HG02610 (cell line): Measurements from ENCODE around the gene SLC38A3.

Source experiments
- ATAC-seq: cut with Tn5 transposase; IDR thresholded peaks from one replicate; pipeline ENCODE4 v1.9.1; 2021; ENCODE audit warnings: mild to moderate bottlenecking, moderate library complexity; ENCODE audit not compliant: unreplicated experiment

Gene SLC38A3

DNA sequence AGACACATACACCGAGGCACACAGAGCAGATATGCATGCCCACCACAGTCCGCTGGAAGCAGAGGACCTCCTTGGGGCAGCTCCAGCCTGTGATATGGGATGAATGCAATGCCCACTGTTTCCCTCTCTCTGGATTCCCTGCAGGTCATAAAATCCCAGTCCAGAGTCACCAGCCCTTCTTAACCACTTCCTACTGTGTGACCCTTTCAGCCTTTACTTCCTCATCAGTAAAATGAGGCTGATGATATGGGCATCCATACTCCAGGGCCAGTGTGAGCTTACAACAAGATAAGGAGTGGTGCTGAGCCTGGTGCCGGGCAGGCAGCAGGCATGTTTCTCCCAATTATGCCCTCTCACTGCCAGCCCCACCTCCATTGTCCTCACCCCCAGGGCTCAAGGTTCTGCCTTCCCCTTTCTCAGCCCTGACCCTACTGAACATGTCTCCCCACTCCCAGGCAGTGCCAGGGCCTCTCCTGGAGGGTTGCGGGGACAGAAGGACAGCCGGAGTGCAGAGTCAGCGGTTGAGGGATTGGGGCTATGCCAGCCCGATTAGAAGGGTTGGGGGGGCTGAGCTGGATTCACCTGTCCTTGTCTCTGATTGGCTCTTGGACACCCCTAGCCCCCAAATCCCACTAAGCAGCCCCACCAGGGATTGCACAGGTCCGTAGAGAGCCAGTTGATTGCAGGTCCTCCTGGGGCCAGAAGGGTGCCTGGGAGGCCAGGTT is 14.0 kb upstream of the SLC38A3 start, which contains the start of gene GNAT1:
GNAT1 (plus strand) TSS at position 675 of the 725 bp plus-strand sequence. CDS start 116 bp downstream, outside the sequence.
- ATAC-seq: no peak

DNA sequence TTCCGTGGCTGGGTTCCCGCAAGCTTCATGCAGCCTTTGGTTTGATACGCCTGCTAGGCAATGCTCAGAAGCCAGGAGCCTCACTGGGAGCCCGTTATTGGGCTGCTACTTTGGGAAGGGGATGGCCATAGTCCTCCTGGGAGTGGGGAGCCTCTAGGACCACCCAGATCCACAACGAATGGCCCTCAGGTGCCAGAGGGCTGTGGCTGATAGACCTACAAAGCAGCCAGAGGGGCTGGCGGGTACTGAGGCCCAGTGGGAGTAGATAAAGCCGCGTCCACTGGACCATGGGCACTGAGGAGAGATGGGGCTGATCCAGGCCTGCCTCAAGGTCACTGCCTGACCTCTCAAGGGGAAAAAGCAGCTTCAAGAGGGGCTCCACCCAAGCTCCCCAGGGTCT is 12.9 kb upstream of the SLC38A3 start:
- ATAC-seq: no peak

DNA sequence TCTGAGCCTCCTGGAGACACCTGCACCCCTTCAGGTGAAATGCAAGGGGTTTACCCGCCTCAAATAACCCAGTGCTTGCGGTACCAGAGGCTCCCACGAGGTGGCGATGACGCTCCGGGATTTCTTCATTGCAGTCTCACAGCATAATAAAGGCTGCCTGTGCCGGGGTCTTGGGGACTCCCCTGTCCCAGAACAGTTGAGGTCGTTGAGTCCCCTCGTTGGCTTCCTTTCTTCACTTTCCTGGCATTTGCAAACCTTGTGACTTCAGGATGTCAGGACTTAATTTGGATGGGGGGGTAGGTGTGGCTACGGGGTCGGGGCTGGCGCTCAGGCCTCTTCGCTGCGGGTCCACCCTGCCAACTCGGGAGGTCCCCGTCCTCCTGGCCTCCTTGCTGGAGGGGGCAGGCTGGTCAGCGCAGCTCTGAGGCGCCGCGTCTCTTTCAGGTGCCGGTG is 12.4 kb upstream of the SLC38A3 start:
- no peak for ATAC-seq

DNA sequence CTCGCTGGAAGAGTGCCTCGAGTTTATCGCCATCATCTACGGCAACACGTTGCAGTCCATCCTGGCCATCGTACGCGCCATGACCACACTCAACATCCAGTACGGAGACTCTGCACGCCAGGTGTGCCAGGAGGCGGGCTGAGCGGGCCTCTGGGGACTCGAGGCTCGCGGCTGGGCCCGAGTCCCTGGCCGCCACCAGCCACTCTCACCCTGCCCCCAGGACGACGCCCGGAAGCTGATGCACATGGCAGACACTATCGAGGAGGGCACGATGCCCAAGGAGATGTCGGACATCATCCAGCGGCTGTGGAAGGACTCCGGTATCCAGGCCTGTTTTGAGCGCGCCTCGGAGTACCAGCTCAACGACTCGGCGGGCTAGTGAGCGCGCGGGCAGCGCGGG is 11.8 kb upstream of the SLC38A3 start:
- ATAC-seq: no peak

DNA sequence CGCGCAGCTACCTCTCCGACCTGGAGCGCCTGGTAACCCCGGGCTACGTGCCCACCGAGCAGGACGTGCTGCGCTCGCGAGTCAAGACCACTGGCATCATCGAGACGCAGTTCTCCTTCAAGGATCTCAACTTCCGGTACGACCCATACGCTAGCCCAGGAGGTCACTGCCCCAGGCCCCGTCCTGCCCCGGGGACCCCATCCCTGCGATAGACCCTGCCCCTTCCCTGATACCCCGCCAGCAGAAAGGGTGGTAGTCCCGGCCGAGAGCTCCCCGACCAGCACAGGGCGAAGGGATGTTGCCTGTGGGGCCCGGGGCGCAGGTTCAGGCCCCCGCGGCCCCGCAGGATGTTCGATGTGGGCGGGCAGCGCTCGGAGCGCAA is 11.3 kb upstream of the SLC38A3 start:
- no peak for ATAC-seq

DNA sequence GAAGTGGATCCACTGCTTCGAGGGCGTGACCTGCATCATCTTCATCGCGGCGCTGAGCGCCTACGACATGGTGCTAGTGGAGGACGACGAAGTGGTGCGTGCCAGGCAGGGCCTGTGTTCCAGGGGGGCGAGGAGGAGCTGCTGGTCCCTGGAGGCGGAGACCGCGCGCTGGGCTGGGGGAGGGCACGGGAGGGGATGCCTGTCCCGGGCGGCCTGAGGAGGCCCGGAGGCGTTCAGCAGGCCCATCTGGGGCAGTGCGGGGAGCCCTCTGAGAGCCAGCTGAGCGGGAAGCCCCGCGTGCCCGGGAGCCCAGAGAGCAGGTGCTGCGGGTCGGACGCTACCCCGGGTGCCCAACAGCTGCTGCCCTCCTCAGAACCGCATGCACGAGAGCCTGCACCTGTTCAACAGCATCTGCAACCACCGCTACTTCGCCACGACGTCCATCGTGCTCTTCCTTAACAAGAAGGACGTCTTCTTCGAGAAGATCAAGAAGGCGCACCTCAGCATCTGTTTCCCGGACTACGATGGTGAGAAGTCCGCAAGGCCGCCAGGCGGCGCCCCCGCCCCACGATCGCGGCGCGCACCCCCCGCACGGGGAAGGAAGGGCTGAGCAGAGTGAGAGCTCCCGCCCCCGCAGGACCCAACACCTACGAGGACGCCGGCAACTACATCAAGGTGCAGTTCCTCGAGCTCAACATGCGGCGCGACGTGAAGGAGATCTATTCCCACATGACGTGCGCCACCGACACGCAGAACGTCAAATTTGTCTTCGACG is 10.8 kb upstream of the SLC38A3 start:
- ATAC-seq: no peak

DNA sequence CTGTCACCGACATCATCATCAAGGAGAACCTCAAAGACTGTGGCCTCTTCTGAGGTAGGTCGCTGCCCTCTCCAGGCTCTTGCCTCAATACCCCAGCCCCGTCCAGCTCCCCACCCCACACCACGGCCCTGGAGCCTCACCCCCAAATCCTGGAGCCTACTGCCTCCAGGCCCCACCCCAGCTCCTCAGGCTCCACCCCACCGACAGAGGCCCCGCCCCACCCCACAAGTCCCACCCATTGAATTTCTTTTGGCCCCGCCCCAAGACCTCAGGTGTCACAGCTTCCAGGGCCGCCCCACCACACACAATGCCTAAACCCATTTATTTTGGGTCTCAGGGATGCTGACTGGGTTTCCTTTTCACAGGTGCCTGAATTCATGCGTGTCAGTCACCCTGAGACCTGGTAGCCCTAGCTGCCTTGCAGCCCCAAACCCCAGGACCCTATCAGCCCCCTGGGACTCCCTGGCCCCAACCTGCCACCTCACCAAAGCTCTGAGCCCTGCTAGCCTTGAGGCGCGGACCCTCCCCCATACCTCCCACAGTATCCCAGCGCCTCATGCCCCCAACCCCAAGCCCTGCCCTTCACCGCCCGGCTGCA is 10.1 kb upstream of the SLC38A3 start:
- ATAC-seq: no peak

DNA sequence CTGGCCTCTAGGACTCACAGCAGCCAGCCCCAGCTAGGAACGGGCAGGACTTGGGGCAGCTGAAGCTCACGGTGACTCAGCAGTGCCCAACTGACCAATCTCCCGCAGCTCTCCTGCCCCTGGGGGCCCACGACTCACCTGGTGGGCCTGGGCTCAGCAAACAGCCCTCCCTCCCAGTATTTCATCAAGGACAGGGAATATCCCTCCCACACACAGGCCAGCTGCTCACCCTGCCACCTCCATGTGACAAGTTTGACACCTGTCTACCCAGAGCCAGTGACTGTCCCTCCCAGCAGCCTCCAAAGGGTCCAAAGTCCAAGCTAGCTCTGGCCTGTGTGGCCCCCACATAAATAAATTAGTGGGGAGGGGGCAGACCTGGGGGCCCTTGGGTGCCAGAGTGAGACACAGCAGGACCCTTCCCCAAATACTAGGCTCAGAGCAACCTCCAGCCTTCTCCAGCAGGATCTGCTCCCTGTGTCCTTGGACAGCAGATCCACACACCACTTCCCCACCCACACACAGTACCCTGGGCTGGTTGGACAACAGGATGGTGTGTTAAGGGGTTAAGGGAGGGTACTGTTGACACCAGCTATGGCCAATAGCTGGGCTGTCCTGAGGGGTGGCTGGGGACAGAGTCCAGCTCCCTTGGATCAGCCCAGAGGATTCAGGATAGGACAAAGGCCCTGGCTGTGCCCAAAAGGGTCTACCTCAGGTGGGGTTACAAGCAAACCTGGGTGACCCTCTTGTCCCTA is 9.4 kb upstream of the SLC38A3 start:
- ATAC-seq: no peak

DNA sequence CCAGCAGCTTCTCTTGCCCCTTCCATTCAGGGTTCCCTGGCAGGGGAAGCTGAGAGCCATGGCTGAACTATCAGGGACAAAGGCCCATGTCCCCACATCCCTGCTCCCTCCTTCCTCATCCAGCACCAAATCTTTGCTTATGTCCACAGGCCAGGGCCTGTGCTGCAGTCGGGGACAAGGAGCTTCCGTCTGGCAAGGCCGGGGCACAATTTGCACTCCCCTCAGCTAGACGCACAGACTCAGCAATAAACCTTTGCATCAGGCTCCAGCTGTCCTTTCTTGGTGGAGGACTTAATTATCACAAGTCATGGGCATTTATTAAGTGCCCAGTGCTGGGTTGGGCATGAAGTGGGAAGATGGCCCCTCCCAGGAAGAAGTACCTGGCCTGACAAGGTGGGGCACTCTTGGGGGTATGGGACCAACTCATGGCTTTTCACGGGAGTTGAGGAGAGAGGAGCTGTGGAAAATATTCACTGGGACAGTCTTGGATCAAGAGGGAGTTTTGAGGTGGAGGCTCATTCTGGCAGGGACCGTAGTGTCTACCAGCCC is 8.7 kb upstream of the SLC38A3 start:
- no peak for ATAC-seq

DNA sequence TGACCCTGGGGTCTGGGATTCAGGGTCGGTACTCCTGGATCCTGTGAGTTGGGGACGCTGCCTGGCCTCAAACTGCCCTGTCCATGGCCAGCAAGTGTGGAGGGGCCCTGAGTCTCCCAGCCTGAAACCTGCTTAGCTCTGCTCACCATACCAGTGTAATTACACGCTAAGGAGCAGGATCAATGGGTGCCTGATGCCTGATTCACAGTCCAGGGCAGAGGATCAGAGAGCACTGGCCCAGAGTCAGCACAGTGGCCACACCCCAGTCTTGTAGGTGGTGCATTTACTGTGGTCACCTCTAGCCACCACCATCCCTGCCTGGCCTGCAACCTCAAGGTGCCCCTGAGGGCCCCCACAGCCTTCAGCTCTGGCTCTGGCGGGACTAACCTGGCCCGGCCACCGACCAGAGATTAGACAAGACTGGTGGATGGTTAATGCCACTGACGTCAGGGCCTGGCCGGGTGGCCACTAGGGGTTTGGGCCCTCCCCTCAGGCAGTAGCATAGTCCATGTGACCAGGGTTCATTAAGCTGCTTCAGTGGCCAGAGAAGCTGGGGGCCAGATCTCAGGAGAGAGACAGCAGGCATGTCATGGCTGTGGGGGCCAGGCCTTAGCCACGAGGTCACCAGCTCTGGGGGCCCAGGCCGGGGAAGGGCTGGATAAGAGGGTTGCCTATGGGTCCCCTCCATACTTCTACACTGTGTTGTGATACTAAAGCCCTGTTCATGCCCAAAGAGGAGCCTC is 3.3 kb upstream of the SLC38A3 start:
- no peak for ATAC-seq

DNA sequence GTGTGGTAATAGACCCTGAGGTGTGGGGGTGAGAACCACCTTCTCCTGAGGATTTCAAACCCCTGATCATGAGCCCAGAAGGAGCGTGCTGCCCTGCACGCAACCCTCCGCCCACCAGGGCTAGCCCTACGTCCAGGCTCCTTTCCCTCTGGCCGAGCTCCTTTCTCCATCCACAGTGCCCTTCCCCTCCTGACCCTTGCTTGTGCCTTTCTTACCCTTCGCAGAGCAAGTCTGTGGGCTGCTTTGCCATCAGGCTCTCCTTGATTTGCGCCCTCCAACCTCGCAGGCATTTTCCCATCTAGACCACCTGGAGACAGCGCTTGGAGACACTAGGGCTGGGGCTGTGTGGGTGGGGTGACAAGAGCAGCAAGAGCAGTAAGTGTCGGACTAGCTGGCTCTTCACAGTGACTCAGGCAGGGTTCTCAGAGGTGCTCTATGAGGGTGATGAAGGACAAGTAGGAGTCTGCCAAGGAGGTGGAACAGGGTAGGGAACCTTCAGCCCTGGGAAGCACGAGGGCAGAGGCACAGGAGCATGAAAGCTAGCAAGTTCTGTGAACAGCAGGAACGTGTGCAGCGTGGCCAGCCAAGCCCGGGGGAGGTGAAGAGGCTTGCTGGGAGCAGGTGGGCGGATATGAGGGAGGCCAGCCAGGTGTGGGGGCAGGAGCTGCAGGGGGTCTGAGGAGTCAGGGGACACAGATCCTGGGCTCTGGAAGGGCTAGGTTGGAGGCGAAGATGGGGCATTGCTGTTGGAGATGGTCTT is 2.5 kb upstream of the SLC38A3 start:
- no peak for ATAC-seq

DNA sequence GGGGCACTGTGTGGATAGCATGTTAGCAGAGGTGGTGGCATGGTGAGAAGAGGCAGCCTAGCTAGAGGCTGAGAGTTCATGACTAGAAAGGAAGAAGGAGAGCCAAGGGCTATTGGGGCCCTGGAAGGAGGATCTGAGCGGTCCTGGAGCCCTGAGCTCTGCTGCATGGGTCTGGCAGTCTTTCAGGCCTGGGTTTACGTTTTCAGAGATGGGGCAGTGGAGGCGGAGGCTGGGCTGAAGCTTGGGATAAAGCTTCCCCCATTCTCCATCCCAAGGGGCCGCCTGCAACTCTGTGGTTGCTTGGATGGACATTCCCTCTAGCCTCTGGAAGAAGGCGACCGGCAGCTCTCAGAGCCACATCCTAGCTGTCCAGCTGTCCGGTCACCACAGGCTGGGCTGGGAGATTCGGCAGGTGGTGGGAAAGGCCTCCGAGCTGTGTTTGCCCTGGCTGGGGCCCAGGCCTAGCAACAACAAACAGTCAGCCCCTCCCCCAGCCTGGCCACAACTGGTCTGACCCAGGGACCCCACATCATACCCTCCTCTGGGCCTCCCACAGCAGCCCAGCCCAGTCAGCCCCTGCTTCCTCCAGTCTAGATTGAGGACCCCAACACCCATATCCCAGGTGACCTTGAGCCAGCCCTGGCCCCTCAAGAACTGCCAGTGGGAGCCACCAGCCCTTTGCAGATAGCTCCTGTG is 1.8 kb upstream of the SLC38A3 start:
- no peak for ATAC-seq

DNA sequence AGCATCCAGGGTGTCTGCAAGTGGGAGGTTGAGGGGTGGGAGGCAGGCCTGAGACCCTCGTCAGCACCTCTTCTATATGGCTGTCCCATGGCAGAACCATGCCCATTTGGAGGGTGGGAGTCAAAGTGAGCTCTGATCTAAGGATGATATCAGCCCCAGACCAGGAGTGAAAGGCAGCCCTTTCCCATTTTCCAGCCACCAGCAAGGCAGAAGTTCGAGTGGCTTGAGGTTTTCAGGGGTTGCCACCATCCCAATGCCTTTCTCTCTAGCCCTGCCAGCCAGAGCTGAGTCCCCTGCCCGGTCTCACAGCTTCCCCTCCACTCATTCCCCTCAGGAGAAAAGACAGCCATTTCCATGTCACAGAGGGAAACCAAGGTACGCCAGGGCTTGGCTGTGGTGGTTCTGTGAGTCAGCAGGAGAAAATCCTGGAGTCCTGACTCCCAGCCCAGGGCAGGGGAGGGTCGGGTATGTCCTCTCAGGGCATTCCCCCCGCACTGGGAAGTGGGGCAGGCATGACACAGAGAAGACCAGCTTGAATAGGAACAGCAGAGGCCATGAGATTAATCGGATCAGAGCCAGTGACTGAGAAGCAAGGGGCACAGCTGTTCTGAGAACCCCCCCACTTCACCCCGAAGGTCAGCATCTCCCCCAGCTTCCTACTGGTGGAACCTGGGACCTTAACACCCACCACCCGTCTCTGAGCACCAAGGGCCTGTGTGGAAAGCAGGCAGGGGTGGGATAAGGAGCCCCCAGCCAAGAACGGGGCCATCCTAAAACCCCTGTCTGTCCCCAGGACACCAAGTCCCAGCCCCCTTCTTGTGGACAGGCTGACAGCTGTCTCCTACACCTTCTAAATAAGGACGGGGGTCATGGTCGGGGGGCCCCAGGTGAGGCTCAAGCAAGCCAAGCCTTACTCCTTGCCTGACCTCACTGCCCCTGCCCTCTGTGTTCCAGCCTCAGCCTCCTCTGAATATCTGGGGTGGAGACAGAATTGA is 965 bp upstream of the SLC38A3 start:
- ATAC-seq: no peak

DNA sequence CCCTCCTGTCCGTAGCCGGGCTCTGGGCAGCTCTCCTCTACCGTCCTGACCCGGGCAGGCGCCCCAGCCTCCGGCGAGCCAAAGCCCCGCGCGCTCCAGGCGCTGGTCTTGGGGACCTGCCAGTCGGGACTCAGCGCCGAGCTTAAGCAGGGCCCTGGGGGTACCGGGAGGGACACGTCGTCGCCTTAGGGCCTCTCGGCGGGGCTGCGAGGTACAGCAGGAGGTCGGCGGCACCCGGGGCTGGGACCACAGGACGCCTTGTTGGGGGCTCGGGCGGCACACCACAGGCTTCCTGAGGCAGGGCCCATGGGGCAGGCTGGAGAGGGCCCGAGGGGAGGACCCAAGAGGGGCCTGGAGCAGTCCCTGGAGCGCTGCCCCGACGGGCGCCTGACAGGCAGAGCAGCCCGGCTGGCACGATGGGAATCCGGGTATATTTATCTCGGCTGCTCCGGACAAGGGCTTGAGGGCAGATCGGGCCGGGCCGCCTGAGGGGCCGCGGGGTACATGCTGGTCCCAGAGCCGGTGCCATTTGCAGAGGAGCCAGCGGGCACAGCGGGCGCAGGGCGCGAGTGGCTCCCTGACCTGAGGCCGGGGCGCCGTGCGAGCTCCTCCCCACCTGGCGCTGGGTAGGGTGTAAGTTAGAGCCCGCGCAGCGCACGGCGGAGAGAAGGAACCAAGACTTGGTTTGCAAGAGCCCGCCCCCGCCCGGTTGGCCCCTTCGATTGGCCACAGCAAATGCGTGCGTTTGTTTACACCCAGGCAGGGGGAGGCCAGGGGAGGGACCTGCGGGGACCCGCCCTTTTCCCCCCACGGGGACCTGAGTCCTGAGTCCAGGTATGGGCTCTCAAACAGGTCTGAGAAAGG is 574 bp downstream of the SLC38A3 start:
- no peak for ATAC-seq

DNA sequence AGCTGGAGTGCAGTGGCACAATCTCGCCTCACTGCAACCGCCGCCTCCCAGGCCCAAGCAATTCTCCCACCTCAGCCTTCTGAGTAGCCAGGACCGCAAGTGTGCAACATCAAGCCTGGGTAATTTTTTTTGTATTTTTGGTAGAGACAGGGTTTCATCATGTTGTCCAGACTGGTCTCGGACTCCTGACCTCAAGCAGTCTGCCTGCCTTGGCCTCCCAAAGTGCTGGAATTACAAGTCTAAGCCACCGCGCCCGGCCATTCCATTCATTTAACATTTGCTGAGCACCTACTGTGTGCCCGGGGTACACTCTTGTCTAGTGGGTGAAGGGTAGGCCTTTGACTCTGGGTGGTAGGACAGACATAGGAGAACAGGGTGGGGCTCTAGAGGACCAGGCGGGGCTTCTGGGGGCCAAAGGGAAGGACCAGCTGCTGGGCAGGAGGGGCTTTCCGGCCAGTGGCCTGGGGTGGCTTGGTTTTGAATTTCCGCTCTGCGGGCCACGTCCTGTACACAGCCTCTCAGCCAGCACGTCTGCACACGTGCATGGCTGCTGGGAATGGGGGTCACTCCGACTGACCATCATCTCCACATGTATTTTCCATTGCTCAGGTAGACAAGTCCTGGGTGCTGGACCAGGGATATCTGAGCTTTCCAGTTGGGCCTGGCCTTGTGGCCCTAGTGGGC is 2.4 kb downstream of the SLC38A3 start:
- no peak for ATAC-seq

DNA sequence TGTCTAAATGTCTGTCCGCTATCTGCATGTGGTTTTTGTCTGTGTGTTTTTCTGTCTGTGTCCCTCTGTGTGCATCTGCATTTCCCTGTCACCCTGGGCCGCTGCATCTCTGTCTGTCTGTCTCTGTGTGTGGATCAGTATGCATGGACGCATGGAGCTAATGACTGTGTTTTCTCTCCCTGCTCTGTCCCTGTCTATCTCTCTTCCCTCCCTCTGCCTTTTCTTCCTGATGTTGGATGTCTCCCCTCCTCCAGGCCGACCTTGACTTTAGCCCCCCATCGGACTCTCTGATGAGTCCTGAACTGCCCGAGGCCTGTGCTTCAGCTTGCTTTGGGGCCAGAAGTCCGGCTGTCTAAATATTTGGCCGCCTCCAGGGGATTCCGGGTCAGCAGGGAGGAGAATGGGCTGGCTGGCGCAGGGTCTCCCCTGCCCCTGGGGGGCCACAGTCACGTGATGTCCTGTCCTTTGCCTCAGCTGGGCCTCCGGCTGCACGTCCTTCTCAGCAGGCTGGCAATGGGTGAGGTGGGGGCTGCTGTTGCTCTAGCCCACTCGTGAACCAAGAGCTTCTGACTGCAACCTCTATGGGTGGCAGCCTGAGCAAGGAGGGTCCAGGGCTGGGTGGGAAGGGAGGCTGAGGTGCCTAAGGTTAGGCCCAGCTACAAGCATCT is 3.7 kb downstream of the SLC38A3 start:
- no peak for ATAC-seq
